NCI-H2107 treated with DMSO at 0.1 percent for 48 hours (cell line): ENCODE measurements around the gene PHLDB2.

Source experiments
- DNase-seq: peaks from one replicate; lab custom pipeline; 2025; ENCODE audit not compliant: unreplicated experiment; lab: John Stamatoyannopoulos, UW

PHLDB2 gene

DNA sequence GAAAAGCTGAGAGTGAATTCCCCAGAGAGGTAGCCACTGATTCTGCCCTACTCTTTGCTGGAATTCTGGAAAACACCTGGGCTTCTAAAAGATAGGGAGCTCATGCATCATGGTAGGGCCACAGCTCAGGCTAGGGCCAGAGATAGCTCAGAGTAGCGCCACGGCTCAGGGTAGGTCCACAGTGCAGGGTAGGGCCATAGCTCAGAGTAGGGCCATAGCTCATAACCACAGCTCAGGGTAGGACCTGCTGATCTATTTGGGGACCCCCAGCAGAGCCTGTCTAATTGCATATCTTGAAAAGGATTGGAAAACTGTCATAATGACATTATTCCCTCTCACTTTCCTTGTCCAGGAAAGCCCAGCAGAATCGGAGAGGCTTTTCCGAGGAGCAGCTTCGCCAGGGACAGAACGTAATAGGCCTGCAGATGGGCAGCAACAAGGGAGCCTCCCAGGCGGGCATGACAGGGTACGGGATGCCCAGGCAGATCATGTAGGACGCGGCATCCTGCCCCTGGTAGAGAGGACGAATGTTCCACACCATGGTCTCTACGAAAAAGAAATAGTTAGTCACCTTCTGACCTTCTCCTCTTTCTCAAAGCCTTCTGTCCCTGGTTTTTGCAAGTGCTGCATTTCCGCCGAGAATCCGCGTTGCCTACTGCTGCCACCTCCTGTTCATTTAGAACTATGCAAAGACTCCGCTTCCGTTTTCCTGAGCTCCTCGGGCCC is 154.2 kb downstream of the PHLDB2 start:
- DNase-seq, result peak; percentile 27

DNA sequence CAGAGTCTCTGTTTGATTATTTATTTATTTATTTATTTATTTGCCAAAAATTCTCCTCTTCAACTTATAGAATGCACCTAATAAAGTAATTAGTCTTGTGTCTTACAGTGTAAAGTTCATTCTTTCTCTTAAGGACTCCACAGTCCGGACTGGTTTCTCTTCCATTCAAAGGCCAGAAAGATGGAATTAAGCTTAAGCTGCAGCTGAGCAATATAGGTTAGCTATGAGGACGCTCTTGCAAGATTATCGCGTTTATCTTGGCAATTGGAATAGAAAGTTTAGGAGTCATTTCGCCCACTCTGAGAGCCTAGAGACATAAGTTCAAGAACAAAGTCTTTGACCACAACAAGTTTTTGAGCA is 154.7 kb downstream of the PHLDB2 start:
- DNase-seq, result no peak

DNA sequence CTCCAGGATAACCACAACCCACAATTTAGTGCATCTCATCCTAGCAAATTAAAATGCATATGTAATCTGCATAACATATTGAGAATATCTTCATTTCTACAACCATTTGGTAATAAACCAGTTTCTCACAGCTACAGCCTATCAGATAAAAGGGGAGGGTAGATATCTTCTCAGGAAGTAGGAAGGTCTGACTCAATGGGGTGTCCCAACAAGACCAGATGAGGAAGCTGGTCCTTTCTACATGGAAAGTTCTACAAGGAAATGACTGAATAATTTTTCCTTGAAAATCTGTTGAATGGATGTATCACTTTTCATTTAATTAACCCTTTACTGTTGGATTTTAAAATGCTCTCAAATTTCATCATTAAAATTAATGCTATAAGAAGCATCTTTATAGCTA is 158.0 kb downstream of the PHLDB2 start:
- DNase-seq, result no peak

DNA sequence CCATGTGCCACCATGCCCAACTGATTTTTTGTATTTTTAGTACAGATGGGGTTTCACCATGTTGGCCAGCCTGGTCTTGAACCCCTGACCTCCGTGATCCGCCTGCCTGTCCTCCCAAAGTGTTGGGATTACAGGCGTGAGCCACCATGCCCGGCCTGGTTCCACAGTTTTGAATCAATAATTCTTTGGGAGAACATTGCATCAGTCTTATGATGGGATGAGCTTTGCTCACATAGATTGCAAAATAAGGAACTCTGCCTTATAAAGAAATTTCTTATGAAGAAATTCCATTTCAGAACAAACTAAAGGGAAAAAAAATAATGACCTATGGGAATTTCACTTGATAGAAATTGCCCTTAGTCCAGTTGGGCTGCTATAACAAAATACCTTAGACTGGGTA is 159.6 kb downstream of the PHLDB2 start:
- DNase-seq, result no peak

DNA sequence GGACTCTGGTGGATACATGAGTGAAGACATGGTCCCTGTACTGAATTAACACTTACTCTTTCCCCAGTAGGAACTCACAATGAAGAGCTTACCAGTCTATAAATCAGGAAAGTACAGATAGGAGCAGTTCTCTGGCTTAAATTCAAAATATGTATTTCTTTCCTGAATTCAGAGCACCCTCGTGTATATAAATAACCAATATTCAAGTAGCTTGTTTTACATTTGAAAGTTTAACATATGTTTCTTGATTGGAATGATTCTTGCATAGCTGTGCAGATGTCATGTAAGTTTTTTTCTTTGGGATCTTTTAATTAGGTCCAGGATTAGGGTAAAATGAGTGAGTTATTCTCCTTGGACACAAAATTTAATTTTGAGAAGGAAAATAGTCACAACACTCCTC is 160.7 kb downstream of the PHLDB2 start:
- no peak for DNase-seq

DNA sequence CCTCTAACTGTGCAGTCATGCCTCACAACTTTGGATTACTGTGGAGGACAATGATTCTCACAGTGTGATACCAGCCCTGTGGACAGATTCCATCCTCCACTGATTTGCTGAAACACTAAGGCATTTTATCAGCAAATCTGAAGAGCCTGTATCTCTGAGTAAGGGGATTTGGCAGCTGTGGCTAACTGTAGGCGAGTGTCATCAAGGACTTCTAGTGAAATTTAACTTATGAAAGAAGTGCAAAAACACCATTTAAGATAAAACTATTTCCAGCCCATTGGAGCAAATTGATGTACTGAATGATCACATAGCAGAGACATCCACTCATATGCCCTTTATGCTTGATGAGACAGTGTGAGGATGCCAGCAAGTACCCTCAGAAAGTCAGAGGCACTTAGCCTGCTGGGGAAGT is 161.6 kb downstream of the PHLDB2 start:
- DNase-seq, result no peak
